Activated CD8-positive, alpha-beta memory T cell treated with anti-CD3 and anti-CD28 coated beads for 36 hours (primary cell): ENCODE results near the gene USP34. TPM values are rescaled to one million over a fixed set of nuclear protein-coding genes. Genes with fewer than 3 reads are reported as not detected.
"Not testable (repeated sequence)": the region's sequence is repeated elsewhere in the genome, so short reads cannot be mapped to it uniquely, and the experiment has no call there.

Experiments used
- CTCF ChIA-PET: fragments of 350-600 bp; sonication (Branson Sonifier 250); formaldehyde crosslinking; loops from one replicate; lab custom pipeline; 2021; ENCODE audit warnings: antibody characterized with exemption; lab: Charles Lee
- POLR2A ChIA-PET: fragments of 350-600 bp; sonication (Branson Sonifier 250); formaldehyde crosslinking; loops from one replicate; lab custom pipeline; 2021; ENCODE audit warnings: antibody characterized with exemption; lab: Charles Lee
- total RNA-seq, 2 experiments: library from RNA; stranded (reverse); gene quantifications; one replicate each; pipeline ENCODE4 v1.2.3, GENCODE V29; 2021

USP34 gene
- total RNA-seq, 2 experiments from 2014 or later: 67.8 to 72.1 TPM

DNA sequence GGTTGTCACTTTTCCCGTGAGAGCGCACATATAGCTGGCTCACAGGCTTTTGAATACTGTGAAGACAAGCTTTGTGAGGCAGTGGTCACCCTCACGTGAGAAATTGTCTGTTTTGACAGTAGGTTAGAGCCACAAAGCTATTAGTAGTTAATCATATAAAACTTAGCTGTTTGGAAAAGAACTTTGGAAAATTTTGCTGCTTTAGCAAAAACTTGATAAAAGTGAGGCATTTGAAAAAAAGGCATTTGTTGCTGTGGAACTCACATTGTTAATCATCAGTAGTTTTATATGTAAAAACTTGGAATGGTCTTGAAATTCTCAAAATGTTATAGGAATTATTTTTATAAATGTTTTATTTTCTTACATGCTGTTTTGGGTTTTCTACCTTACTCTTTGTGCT lies 286.6 kb downstream of the USP34 start:
- ChIA-PET CTCF (no interaction called here), POLR2A (no interaction called here)

GRCh38 chr2:61183795-61184194 lies 287.1 kb downstream of the USP34 start:
- ChIA-PET CTCF (no interaction called here), POLR2A (no interaction called here)

DNA sequence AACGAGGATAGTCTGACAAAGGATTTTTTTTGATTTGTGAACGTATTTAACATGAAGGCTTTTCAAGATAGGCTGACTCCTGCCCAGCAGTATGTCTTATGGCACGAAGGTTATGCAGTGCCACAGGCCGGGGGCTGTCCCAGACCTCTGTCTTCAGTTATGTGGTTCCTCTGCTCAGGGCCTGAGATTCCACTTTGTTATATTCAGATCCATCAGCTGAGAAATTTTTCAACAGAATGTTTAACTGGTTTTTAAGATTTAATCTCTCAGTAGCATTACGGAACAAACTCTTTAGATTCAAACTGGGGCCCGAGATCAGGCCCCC lies 288.9 kb downstream of the USP34 start:
- CTCF ChIA-PET: no interaction called here
- POLR2A ChIA-PET: no interaction called here

DNA sequence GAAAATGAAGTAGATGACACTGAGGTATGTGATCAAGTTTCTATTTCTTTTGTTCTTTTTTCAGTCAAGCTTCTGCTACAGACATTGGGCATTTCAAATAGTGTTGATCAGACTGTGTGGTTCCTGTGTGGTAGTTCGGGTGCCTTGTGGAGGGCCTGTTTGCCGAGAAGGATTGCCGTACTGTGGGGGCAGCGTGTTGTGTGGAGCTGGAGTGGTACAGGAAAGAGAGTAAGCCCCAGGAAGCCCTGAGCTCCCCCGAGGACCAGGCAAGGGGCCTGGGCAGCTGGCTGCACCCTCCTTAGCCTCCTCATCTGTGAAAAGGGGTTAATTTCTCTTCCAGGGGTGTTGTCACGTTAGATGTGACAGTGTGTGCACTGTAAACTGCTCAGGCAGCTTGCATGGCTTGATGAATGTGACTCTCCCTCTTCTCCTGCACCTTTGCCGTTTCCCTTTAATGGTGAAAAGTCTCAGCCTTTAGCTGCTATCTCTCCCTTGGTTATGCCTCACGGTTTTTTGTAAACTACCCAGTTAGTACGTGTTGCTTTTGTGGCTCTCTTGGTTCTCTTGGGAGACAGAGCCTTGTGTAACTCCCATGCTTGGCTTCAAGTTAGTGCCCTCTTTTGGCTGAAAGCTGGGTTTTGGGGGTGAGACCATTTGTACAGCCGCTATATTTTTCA lies 289.4 kb downstream of the USP34 start:
- CTCF ChIA-PET: no interaction called here
- POLR2A ChIA-PET: interaction anchor here (0.5 kb wide), 1 partner anchor 286 kb away, joined by 6 read pairs; no protein-coding TSS in a partner anchor

- ChIA-PET POLR2A (interaction anchor here (0.6 kb wide), 1 partner anchor 694 kb away, joined by 3 read pairs; no protein-coding TSS in a partner anchor), CTCF (no interaction called here)
These were observed 290.2 kb downstream of the USP34 start for GRCh38 chr2:61180686-61181085.

DNA sequence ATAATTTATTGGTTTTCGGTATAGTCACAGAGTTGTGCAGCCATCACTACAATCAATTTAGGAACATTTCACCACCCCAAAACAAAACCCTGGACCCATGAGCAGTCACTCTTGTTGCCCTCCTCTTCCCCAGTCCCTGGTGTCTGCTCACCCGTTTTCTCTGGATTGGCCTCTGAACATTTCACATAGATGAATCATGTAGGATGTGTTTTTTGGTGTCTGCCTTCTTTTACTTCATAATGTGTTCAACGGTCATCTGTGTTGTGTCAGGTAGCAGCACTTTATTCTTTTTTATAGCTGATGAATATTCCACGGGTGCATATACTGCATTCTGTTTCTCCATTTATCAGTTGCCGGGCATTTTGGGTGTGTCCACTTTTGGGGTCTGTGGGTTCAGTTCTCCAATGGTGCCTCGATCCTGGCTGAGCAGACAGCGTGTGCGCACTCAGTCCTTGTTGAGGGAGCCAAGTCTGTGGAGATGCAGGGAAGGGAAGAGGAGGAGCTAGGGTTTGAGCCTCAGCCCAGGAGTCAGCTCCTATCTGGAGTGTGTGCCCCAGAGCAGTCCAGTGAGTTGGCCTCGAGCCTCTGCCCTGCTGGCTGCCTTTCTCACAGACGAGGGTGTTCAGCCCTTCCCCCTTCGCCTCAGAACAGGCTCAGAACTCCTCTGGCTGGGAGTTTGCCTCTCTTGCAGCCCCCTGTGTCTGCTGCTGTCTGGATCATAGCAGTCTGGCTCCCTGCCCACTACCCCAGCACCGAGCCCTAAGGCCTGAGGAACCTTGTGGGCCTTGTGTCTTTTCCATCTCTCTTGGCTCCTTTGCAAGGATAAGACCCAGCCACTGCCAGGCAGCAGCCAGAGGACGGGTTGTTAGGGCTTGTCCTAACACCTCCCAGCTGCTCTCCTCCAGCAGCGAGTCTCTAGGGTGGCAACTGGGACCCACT lies 290.9 kb downstream of the USP34 start:
- ChIA-PET POLR2A (interaction anchor here (0.6 kb wide), 1 partner anchor 694 kb away, joined by 3 read pairs; no protein-coding TSS in a partner anchor), CTCF (no interaction called here)

- POLR2A ChIA-PET: no interaction called here
- CTCF ChIA-PET: interaction anchor here (1.2 kb wide), 1 partner anchor 51 kb away, joined by 3 read pairs; no protein-coding TSS in a partner anchor
These were observed 292.0 kb downstream of the USP34 start for GRCh38 chr2:61178603-61179545.

DNA sequence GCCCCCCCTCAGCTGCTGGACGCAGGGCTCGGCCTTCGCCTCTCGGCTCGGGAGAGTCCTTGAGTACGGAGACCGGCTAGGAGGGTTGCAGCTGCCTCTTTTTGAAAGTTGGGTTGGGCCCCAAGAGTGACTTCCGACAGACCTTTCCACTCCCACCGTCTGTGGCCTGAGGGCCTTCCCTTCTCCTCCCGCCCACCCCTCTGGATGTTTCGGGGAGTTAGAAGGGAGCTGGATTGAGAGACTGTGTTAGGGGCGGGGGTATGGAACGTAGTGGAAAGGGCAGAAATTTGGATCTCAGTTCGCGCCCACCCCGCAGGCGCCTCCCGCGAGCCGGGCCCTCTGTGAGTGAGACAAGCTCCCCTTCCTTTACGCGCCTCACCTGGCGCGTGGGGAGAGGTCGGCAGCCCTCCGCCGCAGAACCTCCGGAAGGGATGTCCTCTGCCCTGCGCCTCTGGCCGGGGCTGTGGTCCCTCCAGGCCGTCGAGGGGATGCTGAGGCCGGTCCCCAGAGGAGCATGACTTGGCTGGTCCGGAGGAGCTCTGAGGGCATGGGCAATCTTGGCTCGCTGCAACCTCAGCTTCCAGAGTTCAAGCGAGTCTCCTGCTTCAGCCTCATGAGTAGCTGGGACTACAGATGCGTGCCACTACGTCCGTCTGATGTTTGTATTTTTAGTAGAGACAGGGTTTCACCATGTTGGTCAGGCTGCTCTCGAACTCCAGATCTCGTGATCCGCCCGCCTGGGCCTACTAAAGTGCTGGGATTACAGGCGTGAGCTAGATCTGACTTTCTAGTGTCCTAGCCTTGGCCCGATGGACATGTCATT lies 292.9 kb downstream of the USP34 start:
- CTCF ChIA-PET: interaction anchor here (1.2 kb wide), 1 partner anchor 50 kb away, joined by 3 read pairs; no protein-coding TSS in a partner anchor
- POLR2A ChIA-PET: interaction anchor here (0.6 to 1.2 kb wide), 2 partner anchors 360 to 711 kb away, joined by 5 to 7 read pairs; partner anchors contain the start of gene XPO1

DNA sequence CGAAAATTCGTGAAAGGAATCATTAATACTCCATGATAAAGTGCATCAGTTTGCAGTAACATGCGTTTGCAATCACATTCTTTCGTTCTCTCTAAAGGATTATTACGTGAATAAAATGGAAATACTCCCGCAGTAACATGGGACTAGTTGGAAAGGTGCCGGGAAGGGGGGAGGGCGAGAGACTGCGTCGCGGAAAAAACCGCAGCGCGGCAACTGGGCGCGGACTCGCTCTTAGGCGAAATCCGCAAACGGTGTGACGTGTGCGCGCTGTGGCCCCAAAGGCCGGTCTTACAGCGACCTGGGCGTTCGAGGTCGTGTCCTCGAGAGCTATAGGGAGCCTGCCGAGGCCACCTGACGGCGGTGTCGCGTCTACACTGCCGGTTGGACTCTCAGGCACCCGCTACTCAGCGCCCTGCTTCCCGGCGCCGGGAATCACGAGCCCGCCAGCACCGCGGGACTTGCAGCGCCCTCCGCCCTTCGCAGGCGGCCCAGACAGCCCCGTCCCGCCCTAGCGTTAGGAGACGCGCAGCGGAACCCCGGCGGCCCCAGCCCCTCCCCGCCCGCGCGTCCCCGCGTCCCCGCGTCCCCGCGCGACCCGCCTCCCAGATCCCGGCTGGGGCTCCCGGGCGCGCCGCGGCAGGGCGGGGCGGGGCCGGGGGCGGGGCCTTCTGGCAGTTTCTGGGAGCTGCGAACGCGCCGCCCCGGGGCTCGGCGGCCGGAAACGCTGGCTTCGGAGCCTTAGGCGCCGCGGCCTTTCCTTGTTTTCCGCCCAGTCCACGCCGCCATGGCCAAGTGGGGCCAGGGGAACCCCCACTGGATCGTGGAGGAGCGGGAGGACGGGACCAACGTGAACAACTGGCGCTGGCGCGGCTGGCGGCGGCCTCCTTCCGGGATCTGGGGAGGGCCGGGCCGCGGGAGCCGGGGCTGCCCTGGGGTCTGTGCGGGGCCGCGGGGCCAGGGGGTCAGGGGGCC lies 293.8 kb downstream of the USP34 start:
- POLR2A ChIA-PET: interaction anchor here (0.6 to 1.4 kb wide), 4 partner anchors 15 to 361 kb away, joined by 3 to 5 read pairs (median 4); partner anchors contain the start of gene XPO1
- CTCF ChIA-PET: no interaction called here

- POLR2A ChIA-PET: no interaction called here
- CTCF ChIA-PET: no interaction called here
These were observed 295.9 kb downstream of the USP34 start for GRCh38 chr2:61175036-61175435.

- ChIA-PET POLR2A (no interaction called here), CTCF (no interaction called here)
These were observed 297.8 kb downstream of the USP34 start for GRCh38 chr2:61173116-61173515.

- POLR2A ChIA-PET: no interaction called here
- CTCF ChIA-PET: interaction anchor here (0.6 kb wide), 1 partner anchor 290 kb away, joined by 4 read pairs; no protein-coding TSS in a partner anchor
These were observed 298.2 kb downstream of the USP34 start for GRCh38 chr2:61172671-61173070.

- POLR2A ChIA-PET: no interaction called here
These were observed 303.3 kb downstream of the USP34 start for GRCh38 chr2:61167579-61167978.

DNA sequence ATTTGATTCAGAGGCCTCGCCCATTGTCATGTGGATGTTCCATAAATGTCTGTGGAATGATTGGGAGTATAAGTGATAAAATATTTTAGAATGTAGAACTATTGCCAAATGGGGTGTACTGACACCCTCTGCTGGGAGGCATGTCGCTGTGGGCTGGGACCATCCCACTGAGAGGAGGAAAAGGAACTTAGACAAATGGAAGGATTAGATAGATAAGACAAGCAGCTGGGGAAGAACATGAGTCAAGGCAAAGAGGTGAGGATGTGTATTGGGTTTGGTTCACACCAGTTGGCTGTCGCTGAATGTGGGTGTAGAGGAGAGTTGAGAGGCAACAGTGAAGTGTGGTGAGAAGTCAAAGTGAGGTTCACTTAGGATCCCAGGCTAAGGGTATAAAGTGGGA lies 304.9 kb downstream of the USP34 start:
- ChIA-PET POLR2A (no interaction called here), CTCF (no interaction called here)

More at GRCh38 chr2:61167579-61167978, 303.3 kb downstream of the USP34 start:
- CTCF ChIA-PET: interaction anchor here (0.6 kb wide), 1 partner anchor 371 kb away, joined by 3 read pairs; no protein-coding TSS in a partner anchor

GRCh38 chr2:61165082-61165481 lies 305.8 kb downstream of the USP34 start:
- CTCF ChIA-PET, POLR2A ChIA-PET: not testable (repeated sequence)

- POLR2A ChIA-PET: no interaction called here
These were observed 308.2 kb downstream of the USP34 start for GRCh38 chr2:61162721-61163120.

DNA sequence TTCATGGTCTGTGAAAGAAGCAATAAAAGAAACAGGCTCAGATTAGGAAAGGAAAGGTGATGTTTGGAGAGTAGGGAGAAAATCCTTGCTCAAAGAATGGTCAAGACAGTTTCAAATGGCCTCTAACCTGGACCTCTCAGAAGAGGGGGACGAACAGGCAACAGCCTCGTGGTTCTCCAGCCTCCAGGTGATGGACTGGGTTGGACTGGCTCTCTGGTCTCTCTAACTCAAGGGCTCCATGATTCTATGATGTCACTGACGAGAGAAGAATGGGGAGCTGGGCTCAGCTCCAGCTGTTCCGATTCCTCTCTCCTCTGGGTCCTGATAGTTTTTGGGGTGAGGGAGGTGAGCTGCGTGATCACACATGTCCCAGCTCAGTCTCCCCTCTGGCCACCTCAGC lies 309.0 kb downstream of the USP34 start, which contains the start of gene C2orf74:
C2orf74 (plus strand) TSS at position 301 of the 400 bp plus-strand sequence. CDS start 327 bp downstream, outside the sequence.
- POLR2A ChIA-PET: no interaction called here
- CTCF ChIA-PET: no interaction called here

More at GRCh38 chr2:61162721-61163120, 308.2 kb downstream of the USP34 start:
- CTCF ChIA-PET: no interaction called here
